ENCODE measurements around the gene ZNF154. TPM values are rescaled to one million over a fixed set of nuclear protein-coding genes. Genes with fewer than 3 reads are reported as not detected.

The ZNF154 gene
- total and polyA plus RNA-seq, 2 of the 4 experiments (the other 2 are of a cell fraction): 2.2 to 2.9 TPM

DNA sequence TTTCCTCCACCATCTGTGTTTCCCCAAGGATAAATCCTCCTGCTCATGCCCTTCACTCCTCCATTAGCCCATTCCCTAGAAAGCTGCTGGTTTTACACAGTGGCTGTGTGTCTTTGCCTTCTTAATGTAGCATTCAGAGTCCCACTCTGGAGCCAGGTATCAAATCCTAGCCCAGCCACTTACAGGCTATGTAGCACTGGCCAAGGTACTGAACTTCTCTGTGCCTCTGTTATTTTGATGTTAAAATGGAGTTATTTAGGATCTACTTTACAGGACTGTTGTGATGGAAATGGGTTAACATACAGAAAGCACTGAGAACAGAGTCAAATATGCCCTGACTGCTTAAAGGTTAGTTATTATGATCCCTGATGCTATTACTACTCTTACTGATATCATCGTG lies 41.8 kb downstream of the ZNF154 start:
- no peak for ATAC-seq (ENCODE audit: low read depth)
- dilution Hi-C loops (cut with HindIII; ENCODE audit: low sequenced_read_pairs, unreplicated experiment): no loop called here
- no peaks in the 10 kb centered on the region for H3K79me1 ChIP-seq (ENCODE audit: low read depth in 1 of 2, low read length in 2 of 2)
- no peak overlapping the region for H3K23ac ChIP-seq (ENCODE audit: low read depth, low read length)
- H3K9ac ChIP-seq (ENCODE audit: low read depth, low read length): no peak overlapping the region
- no peak overlapping the region for H2BK120ac ChIP-seq (ENCODE audit: low read depth, low read length)
- no peak overlapping the region for H3K56ac ChIP-seq (ENCODE audit: extremely low read depth, insufficient read depth, low read length)
- H4K5ac ChIP-seq (ENCODE audit: low read depth, low read length): no peak overlapping the region
- H2BK20ac ChIP-seq (ENCODE audit: low read depth, low read length): no peak overlapping the region
- no peak overlapping the region for H2BK5ac ChIP-seq (ENCODE audit: low read depth, low read length, poor library complexity, severe bottlenecking)
- DNase-seq: no peak
- H4K20me1 ChIP-seq (ENCODE audit: insufficient read depth, low read length): no peaks in the 10 kb centered on the region
- H3K4me1 ChIP-seq (ENCODE audit: control insufficient read depth, insufficient read depth, low read length): no peaks in the 10 kb centered on the region
- H2BK15ac ChIP-seq (ENCODE audit: low read depth, low read length): no peak overlapping the region
- POLR2A ChIA-PET (ENCODE audit: unreplicated experiment): no interaction called here
- no peak overlapping the region for H3K4ac ChIP-seq (ENCODE audit: low read depth, low read length)
- no peak overlapping the region for H3K4me3 ChIP-seq (ENCODE audit: insufficient read depth, low read depth, low read length)
- CTCF ChIA-PET: no interaction called here
- H3K36me3 ChIP-seq (ENCODE audit: control insufficient read depth, insufficient read depth, low read length): no peaks in the 10 kb centered on the region
- H3K9me1 ChIP-seq (ENCODE audit: insufficient read depth, low read length): no peaks in the 10 kb centered on the region
- no peak overlapping the region for H4K8ac ChIP-seq (ENCODE audit: low read depth in 2 of 2, low read length in 2 of 2)
- no peaks in the 10 kb centered on the region; the same call in 1 of the 2 replicates for H3K27me3 ChIP-seq (ENCODE audit: control insufficient read depth, insufficient read depth, low read length)
- WGBS, 2 experiments (ENCODE audit: extremely low coverage in 2 of 2, insufficient read length in 1 of 2): 100% methylated on average over 1 of the region's 1 CpG; no CpG with 5 or more reads in 1 of the 2 experiments
- no peaks in the 10 kb centered on the region for H3K9me3 ChIP-seq (ENCODE audit: control insufficient read depth, insufficient read depth, low read length)
- no peak overlapping the region for H2AK5ac ChIP-seq (ENCODE audit: low read depth, low read length)
- no peak overlapping the region for H3K27ac ChIP-seq (ENCODE audit: insufficient read depth, low read length)
- no peak for TF ChIP-seq MXI1 (IDR thresholded peaks at IDR 0.05; ENCODE audit: borderline replicate concordance, low read depth, low read length)
- TF ChIP-seq, protein P1, sequence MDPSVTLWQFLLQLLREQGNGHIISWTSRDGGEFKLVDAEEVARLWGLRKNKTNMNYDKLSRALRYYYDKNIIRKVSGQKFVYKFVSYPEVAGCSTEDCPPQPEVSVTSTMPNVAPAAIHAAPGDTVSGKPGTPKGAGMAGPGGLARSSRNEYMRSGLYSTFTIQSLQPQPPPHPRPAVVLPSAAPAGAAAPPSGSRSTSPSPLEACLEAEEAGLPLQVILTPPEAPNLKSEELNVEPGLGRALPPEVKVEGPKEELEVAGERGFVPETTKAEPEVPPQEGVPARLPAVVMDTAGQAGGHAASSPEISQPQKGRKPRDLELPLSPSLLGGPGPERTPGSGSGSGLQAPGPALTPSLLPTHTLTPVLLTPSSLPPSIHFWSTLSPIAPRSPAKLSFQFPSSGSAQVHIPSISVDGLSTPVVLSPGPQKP (IDR thresholded peaks at IDR 0.05; ENCODE audit: borderline replicate concordance, low read depth, low read length): no peak
- TF ChIP-seq, protein P2, sequence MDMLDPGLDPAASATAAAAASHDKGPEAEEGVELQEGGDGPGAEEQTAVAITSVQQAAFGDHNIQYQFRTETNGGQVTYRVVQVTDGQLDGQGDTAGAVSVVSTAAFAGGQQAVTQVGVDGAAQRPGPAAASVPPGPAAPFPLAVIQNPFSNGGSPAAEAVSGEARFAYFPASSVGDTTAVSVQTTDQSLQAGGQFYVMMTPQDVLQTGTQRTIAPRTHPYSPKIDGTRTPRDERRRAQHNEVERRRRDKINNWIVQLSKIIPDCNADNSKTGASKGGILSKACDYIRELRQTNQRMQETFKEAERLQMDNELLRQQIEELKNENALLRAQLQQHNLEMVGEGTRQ (IDR thresholded peaks at IDR 0.05; ENCODE audit: low read depth, low read length): no peak
- no peak for TF ChIP-seq MAFK (IDR thresholded peaks at IDR 0.05; ENCODE audit: low read depth, low read length)
- no peak for TF ChIP-seq RCOR1 (IDR thresholded peaks at IDR 0.05; ENCODE audit: insufficient replicate concordance, low read length)
- TF ChIP-seq NFE2L2 (IDR thresholded peaks at IDR 0.05; ENCODE audit: low read depth, low read length): no peak
- no peak for TF ChIP-seq SMC3 (IDR thresholded peaks at IDR 0.05; ENCODE audit: low read depth, low read length)
- no peak for TF ChIP-seq BHLHE40 (IDR thresholded peaks at IDR 0.05; ENCODE audit: low read depth, low read length)
- TF ChIP-seq RAD21 (IDR thresholded peaks at IDR 0.05; ENCODE audit: low read length): no peak
- no peak for TF ChIP-seq POLR2A (IDR thresholded peaks at IDR 0.05; ENCODE audit: low read depth, low read length)
- no peak for TF ChIP-seq CEBPB (IDR thresholded peaks at IDR 0.05; ENCODE audit: low read depth, low read length)
- no peak for TF ChIP-seq MAZ (IDR thresholded peaks at IDR 0.05; ENCODE audit: borderline replicate concordance, low read depth, low read length)
- TF ChIP-seq RFX5 (IDR thresholded peaks at IDR 0.05; ENCODE audit: low read depth, low read length): no peak
- TF ChIP-seq, protein P3, sequence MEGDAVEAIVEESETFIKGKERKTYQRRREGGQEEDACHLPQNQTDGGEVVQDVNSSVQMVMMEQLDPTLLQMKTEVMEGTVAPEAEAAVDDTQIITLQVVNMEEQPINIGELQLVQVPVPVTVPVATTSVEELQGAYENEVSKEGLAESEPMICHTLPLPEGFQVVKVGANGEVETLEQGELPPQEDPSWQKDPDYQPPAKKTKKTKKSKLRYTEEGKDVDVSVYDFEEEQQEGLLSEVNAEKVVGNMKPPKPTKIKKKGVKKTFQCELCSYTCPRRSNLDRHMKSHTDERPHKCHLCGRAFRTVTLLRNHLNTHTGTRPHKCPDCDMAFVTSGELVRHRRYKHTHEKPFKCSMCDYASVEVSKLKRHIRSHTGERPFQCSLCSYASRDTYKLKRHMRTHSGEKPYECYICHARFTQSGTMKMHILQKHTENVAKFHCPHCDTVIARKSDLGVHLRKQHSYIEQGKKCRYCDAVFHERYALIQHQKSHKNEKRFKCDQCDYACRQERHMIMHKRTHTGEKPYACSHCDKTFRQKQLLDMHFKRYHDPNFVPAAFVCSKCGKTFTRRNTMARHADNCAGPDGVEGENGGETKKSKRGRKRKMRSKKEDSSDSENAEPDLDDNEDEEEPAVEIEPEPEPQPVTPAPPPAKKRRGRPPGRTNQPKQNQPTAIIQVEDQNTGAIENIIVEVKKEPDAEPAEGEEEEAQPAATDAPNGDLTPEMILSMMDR (conservative IDR thresholded peaks at IDR 0.05; ENCODE audit: low read depth, low read length): no peak
- in situ Hi-C loops (cut with MboI; ENCODE audit: low sequenced_read_pairs): no loop called here
- no peak overlapping the region for H3K18ac ChIP-seq (ENCODE audit: low read depth, low read length)
- intact Hi-C loops (cut with micrococcal nuclease): no loop called here
- no TSS peak for BruUV-seq (replicated peaks)
- no peak overlapping the region for H4K91ac ChIP-seq (ENCODE audit: insufficient read depth, low read depth, low read length)
- no peak overlapping the region for H3K4me2 ChIP-seq (ENCODE audit: low read depth, low read length)
- H2AFZ ChIP-seq (replicated peaks; ENCODE audit: low read length, poor library complexity): no peak overlapping the region
- H2AK9ac ChIP-seq (replicated peaks; ENCODE audit: low read depth, low read length, poor library complexity): no peak overlapping the region
- no peak overlapping the region for H3K14ac ChIP-seq (replicated peaks; ENCODE audit: low read depth, low read length)
